SK-N-SH (cell line): ENCODE results near the gene CXCL3. TPM values are rescaled to one million over a fixed set of nuclear protein-coding genes. Genes with fewer than 3 reads are reported as not detected.

Experiments
- CTCF ChIA-PET: fragments of 300-600, 350-600 bp; formaldehyde crosslinking; extraction: SDS; loops from one replicate; lab custom pipeline; 2021; lab: Yijun Ruan, JAX
- POLR2A ChIA-PET: fragments of 350-600 bp; sonication (Branson Sonifier 250); formaldehyde crosslinking; extraction: SDS; loops from one replicate; lab custom pipeline; 2020; ENCODE audit warnings: antibody characterized with exemption, inconsistent platforms; lab: Yijun Ruan, JAX
- DNase-seq: peaks from one replicate; pipeline ENCODE4 v3.0.0; 2012
- H2AFZ ChIP-seq: fragments of 200-600 bp; sonication (generic); 2 replicates; pipeline ENCODE4 v1.8.1; 2016; ENCODE audit warnings: antibody characterized with exemption, mild to moderate bottlenecking, low read depth
- H3F3A ChIP-seq: fragments of 200-600 bp; sonication (generic); replicated peaks from 2 replicates; pipeline ENCODE3; 2016; ENCODE audit warnings: antibody characterized with exemption, mild to moderate bottlenecking; ENCODE audit not compliant: insufficient read depth
- H3K27ac ChIP-seq, 2 experiments: fragments of 200-500 bp in 1 of 2; fragments of 200-600 bp in 1 of 2; sonication (Bioruptor generic) in 1 of 2; sonication (generic), shearing (Covaris generic) in 1 of 2; 2 replicates each; pipeline versions ENCODE4 v1.5.1 to v1.6.1; 2014 to 2016; ENCODE audit warnings: low read depth in 2 of 2, inconsistent platforms in 1 of 2, low read length in 1 of 2, mild to moderate bottlenecking in 1 of 2, mixed read lengths in 1 of 2
- H3K27me3 ChIP-seq: fragments of 200-600 bp; sonication (generic), shearing (Covaris generic); 2 replicates; pipeline ENCODE4 v1.6.1; 2016; ENCODE audit warnings: mixed run types; ENCODE audit not compliant: insufficient read depth
- H3K36me3 ChIP-seq, 2 experiments: fragments of 200-500 bp in 1 of 2; fragments of 200-600 bp in 1 of 2; sonication (Bioruptor generic) in 1 of 2; sonication (generic) in 1 of 2; replicated peaks in 1 of 2; 2 replicates each; pipeline versions ENCODE3 to v1.5.1; 2014 to 2016; ENCODE audit warnings: low read length in 1 of 2, mild to moderate bottlenecking in 1 of 2; ENCODE audit not compliant: insufficient read depth in 2 of 2, control insufficient read depth in 1 of 2
- H3K4me1 ChIP-seq, 2 experiments: fragments of 200-500 bp in 1 of 2; fragments of 200-600 bp in 1 of 2; sonication (Bioruptor generic) in 1 of 2; sonication (generic), shearing (Covaris generic) in 1 of 2; 2 replicates each; pipeline versions ENCODE4 v1.5.1 to v1.6.1; 2014 to 2016; ENCODE audit warnings: low read depth in 1 of 2, low read length in 1 of 2, mixed run types in 1 of 2; ENCODE audit not compliant: insufficient read depth in 2 of 2, control insufficient read depth in 1 of 2
- H3K4me2 ChIP-seq: fragments of 200-600 bp; sonication (generic), shearing (Covaris generic); 2 replicates; pipeline ENCODE4 v1.6.1; 2017; ENCODE audit warnings: mixed run types
- H3K4me3 ChIP-seq, 2 experiments: fragments of 200-500 bp in 1 of 2; fragments of 200-600 bp in 1 of 2; sonication (Bioruptor generic) in 1 of 2; sonication (generic), shearing (Covaris generic) in 1 of 2; 2 replicates each; pipeline versions ENCODE4 v1.5.1 to v1.8.1; 2014 to 2016; ENCODE audit warnings: low read depth in 2 of 2, inconsistent platforms in 1 of 2, low read length in 1 of 2, mild to moderate bottlenecking in 1 of 2, mixed read lengths in 1 of 2, moderate library complexity in 1 of 2
- H3K79me2 ChIP-seq: fragments of 200-600 bp; sonication (generic); 2 replicates; pipeline ENCODE4 v1.8.1; 2017; ENCODE audit warnings: mild to moderate bottlenecking; ENCODE audit not compliant: insufficient read depth
- H3K9ac ChIP-seq: fragments of 200-600 bp; sonication (generic); 2 replicates; pipeline ENCODE4 v1.6.1; 2017; ENCODE audit warnings: mixed run types
- H3K9me2 ChIP-seq: fragments of 200-600 bp; sonication (generic); 2 replicates; pipeline ENCODE4 v1.6.1; 2017; ENCODE audit warnings: mixed run types
- H3K9me3 ChIP-seq: fragments of 200-600 bp; sonication (generic); 2 replicates; pipeline ENCODE4 v1.6.1; 2017; ENCODE audit warnings: mixed run types, mild to moderate bottlenecking, moderate library complexity
- H4K20me1 ChIP-seq: fragments of 200-600 bp; sonication (generic); 2 replicates; pipeline ENCODE4 v1.6.1; 2017; ENCODE audit warnings: mild to moderate bottlenecking, mixed run types; ENCODE audit not compliant: insufficient read depth
- CHD2 ChIP-seq: fragments of 150-350 bp; IDR thresholded peaks from 2 replicates; pipeline ENCODE4 v1.6.1; 2018; ENCODE audit warnings: low read length; ENCODE audit not compliant: partially characterized antibody
- ELF1 ChIP-seq: IDR thresholded peaks from 2 replicates; pipeline ENCODE4 v1.4.0; 2012
- EZH2phosphoT487 ChIP-seq: fragments of 200-600 bp; sonication (generic); IDR thresholded peaks from 2 replicates; pipeline ENCODE4 v1.6.1; 2017; ENCODE audit warnings: low read depth, mixed run types, mild to moderate bottlenecking, antibody characterized with exemption, moderate library complexity, borderline replicate concordance
- FOSL2 ChIP-seq: IDR thresholded peaks from 2 replicates; pipeline ENCODE4 v1.4.0; 2012; ENCODE audit warnings: low read depth, mild to moderate bottlenecking, moderate library complexity, borderline replicate concordance
- FOXJ3 ChIP-seq: sonication (generic); formaldehyde crosslinking; IDR thresholded peaks from 2 replicates; pipeline ENCODE4 v1.5.1; 2020; ENCODE audit warnings: mild to moderate bottlenecking, missing genetic modification reagents
- FOXM1 ChIP-seq: IDR thresholded peaks from 2 replicates; pipeline ENCODE4 v1.4.0; 2012; ENCODE audit warnings: low read depth, mild to moderate bottlenecking
- GABPA ChIP-seq: IDR thresholded peaks from 2 replicates; pipeline ENCODE4 v1.4.0; 2012; ENCODE audit warnings: low read depth, mild to moderate bottlenecking
- JUND ChIP-seq: IDR thresholded peaks from 2 replicates; pipeline ENCODE4 v1.4.0; 2012
- MXI1 ChIP-seq: IDR thresholded peaks from 2 replicates; pipeline ENCODE4 v1.6.1; 2012; ENCODE audit warnings: mild to moderate bottlenecking, low read depth, low read length, improper control_type of control experiment
- NFIC ChIP-seq: IDR thresholded peaks from 2 replicates; pipeline ENCODE4 v1.4.0; 2012; ENCODE audit warnings: borderline replicate concordance
- POLR2AphosphoS5 ChIP-seq: IDR thresholded peaks from 2 replicates; pipeline ENCODE4 v1.6.1; 2012; ENCODE audit warnings: low read depth, low read length
- RAD21 ChIP-seq: IDR thresholded peaks from 2 replicates; pipeline ENCODE4 v1.6.1; 2012; ENCODE audit warnings: mild to moderate bottlenecking, low read length
- RCOR1 ChIP-seq: fragments of 150-350 bp; IDR thresholded peaks from 2 replicates; pipeline ENCODE4 v1.6.1; 2017; ENCODE audit warnings: antibody characterized with exemption, low read length
- RFX5 ChIP-seq: IDR thresholded peaks from 2 replicates; pipeline ENCODE4 v1.6.1; 2012; ENCODE audit warnings: mild to moderate bottlenecking, improper control_type of control experiment, low read length
- RXRA ChIP-seq: IDR thresholded peaks from 2 replicates; pipeline ENCODE4 v1.4.0; 2012; ENCODE audit warnings: low read depth, mild to moderate bottlenecking, borderline replicate concordance
- SIN3A ChIP-seq: IDR thresholded peaks from 2 replicates; pipeline ENCODE4 v1.6.1; 2012; ENCODE audit warnings: low read depth, mild to moderate bottlenecking, low read length, moderate library complexity, borderline replicate concordance
- SMC3 ChIP-seq: IDR thresholded peaks from 2 replicates; pipeline ENCODE4 v1.6.1; 2012; ENCODE audit warnings: low read depth, low read length, improper control_type of control experiment
- TAF1 ChIP-seq: IDR thresholded peaks from 2 replicates; pipeline ENCODE4 v1.6.1; 2012; ENCODE audit warnings: low read depth, mild to moderate bottlenecking, low read length, moderate library complexity, borderline replicate concordance
- YY1 ChIP-seq: IDR thresholded peaks from 2 replicates; pipeline ENCODE4 v1.4.0; 2012; ENCODE audit warnings: low read depth, mild to moderate bottlenecking
- WGBS: methylation state at CpG from one replicate; pipeline ENCODE4 v1.1.6; 2017; ENCODE audit warnings: low lambda C conversion rate; 5-methylcytosine and 5-hydroxymethylcytosine counted together
- polyA plus RNA-seq, 3 experiments: library from polyadenylated mRNA; depleted of rRNA; stranded (reverse); fragments of >200 nt; gene quantifications; 2 replicates each; pipeline ENCODE4 v1.2.3, GENCODE V29; 2012
- TF ChIP-seq, protein P1 (sequence below): IDR thresholded peaks from 2 replicates; pipeline ENCODE4 v1.4.0; 2012; ENCODE audit warnings: low read depth
- TF ChIP-seq, protein P2 (sequence below): fragments of 150-350 bp; IDR thresholded peaks from 2 replicates; pipeline ENCODE4 v1.6.1; 2017; ENCODE audit warnings: antibody characterized with exemption, low read length, low read depth, borderline replicate concordance
- TF ChIP-seq, protein P3 (sequence below): fragments of 150-350 bp; IDR thresholded peaks from 2 replicates; pipeline ENCODE4 v1.6.1; 2016; ENCODE audit warnings: mild to moderate bottlenecking, low read depth, low read length

CXCL3 gene
- polyA plus RNA-seq, 1 of the 3 experiments (the other 2 are of a cell fraction), result 0.31 TPM

DNA sequence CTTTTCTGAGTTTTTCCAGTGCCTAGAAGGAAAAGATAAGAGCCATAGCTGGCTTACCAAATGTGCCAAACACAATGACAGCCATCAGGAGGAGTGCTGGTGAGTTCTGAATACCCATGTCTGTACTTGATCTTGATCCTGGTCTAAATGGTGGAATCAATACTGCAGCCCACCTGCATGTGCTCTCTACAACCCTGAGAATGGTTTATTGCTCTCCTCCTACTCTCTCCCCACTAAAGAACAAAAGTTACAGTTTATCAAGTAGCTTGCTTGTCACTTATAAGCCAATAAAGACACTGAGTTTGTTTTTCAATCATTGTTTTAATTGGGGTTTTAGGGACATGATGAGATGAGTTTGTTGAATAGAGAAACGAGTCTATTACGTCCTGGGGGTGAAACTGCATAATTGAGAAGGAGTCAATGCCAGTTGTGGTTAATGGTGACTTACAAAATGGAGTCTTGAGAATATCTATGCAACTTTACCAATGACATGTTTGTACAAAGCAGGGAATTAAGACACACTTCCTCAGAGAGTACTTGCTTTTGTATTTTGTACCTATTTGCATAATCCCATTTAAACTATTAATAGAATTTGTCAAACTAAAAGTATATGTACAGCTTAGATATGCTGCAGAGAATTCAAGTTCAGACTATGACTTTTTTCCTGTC, 20.8 kb upstream of the CXCL3 start:
- no peak overlapping the region for H3K4me2 ChIP-seq
- H3K9me3 ChIP-seq, result no peaks in the 10 kb centered on the region
- TF ChIP-seq JUND, result no peak
- no peak for TF ChIP-seq SIN3A
- TF ChIP-seq FOXJ3 (CRISPR knock-in tag), result no peak
- no peak for TF ChIP-seq MXI1
- no peak for TF ChIP-seq GABPA
- TF ChIP-seq EZH2phosphoT487, result no peak
- TF ChIP-seq TAF1, result no peak
- TF ChIP-seq POLR2AphosphoS5, result no peak
- no peak for TF ChIP-seq FOXM1
- TF ChIP-seq, protein P1, sequence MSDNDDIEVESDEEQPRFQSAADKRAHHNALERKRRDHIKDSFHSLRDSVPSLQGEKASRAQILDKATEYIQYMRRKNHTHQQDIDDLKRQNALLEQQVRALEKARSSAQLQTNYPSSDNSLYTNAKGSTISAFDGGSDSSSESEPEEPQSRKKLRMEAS, result no peak
- TF ChIP-seq RXRA, result no peak
- no peak for TF ChIP-seq SMC3
- TF ChIP-seq ELF1, result no peak
- TF ChIP-seq RCOR1, result no peak
- TF ChIP-seq YY1, result no peak
- no peak for TF ChIP-seq RAD21
- TF ChIP-seq CHD2, result no peak
- no peak for TF ChIP-seq FOSL2
- TF ChIP-seq, protein P2, sequence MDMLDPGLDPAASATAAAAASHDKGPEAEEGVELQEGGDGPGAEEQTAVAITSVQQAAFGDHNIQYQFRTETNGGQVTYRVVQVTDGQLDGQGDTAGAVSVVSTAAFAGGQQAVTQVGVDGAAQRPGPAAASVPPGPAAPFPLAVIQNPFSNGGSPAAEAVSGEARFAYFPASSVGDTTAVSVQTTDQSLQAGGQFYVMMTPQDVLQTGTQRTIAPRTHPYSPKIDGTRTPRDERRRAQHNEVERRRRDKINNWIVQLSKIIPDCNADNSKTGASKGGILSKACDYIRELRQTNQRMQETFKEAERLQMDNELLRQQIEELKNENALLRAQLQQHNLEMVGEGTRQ, result no peak
- H4K20me1 ChIP-seq, result no peaks in the 10 kb centered on the region
- no peak for DNase-seq
- H2AFZ ChIP-seq, result no peak overlapping the region
- no peaks in the 10 kb centered on the region; a peak in 1 of 4 replicates for H3K4me1 ChIP-seq
- CTCF ChIA-PET, result no interaction called here
- no peaks in the 10 kb centered on the region for H3K9me2 ChIP-seq
- POLR2A ChIA-PET, result no interaction called here
- no peaks in the 10 kb centered on the region for H3K36me3 ChIP-seq
- no peaks in the 10 kb centered on the region for H3K79me2 ChIP-seq
- 3% methylated on average over 2 of the region's 2 CpGs for whole genome bisulfite sequencing
- H3K4me3 ChIP-seq, result no peak overlapping the region
- no peak overlapping the region for H3K9ac ChIP-seq
- H3F3A ChIP-seq, result no peaks in the 10 kb centered on the region
- no peak overlapping the region for H3K27ac ChIP-seq
- no peaks in the 10 kb centered on the region; the same call in 1 of the 2 replicates for H3K27me3 ChIP-seq

DNA sequence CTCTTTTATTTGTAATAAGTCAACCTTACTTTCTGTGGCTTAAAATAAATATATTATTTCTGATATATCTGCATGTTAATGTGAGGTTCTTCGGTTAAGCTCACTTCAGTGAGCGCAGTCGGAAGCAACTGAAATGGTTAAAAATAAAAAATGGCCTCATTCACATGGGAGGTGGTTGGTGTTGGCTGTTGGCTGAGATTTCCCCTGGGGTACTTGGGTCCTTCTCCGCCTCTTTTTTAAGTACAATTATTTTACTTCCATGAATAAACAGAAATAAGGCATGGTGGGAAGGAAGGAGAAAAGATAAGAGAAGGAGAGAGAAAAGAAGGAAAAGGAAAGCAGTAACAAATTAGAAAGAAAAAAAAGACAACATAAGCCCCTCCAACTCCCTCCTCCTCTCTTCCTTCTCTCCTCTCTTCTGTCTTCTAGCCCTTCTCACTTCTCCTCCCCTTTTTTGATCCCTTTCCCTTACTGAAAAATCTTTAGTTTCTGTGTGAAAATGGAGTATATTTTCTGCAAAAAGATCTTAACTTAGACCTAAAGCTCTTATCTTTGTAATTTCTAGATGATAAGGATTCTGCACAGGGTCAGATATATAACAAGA, 19.7 kb upstream of the CXCL3 start:
- no peaks in the 10 kb centered on the region for H3K36me3 ChIP-seq
- DNase-seq, result no peak
- no peaks in the 10 kb centered on the region for H4K20me1 ChIP-seq
- H3K4me2 ChIP-seq, result no peak overlapping the region
- H3F3A ChIP-seq, result no peaks in the 10 kb centered on the region
- no peak overlapping the region for H3K27ac ChIP-seq
- ChIA-PET CTCF (interaction anchor here (0.6 kb wide), 1 partner anchor 52 kb away, joined by 4 read pairs; no protein-coding TSS in a partner anchor), POLR2A (no interaction called here)
- H3K4me3 ChIP-seq, result no peak overlapping the region
- H3K27me3 ChIP-seq, result no peaks in the 10 kb centered on the region; the same call in 1 of the 2 replicates
- no peak overlapping the region for H3K9ac ChIP-seq
- H3K79me2 ChIP-seq, result no peaks in the 10 kb centered on the region
- no peaks in the 10 kb centered on the region for H3K9me3 ChIP-seq
- H3K9me2 ChIP-seq, result no peaks in the 10 kb centered on the region
- WGBS, result 31% methylated on average over 4 of the region's 4 CpGs
- no peak for TF ChIP-seq NFIC
- no peak for TF ChIP-seq GABPA
- no peak for TF ChIP-seq MXI1
- no peak for TF ChIP-seq TAF1
- TF ChIP-seq ELF1, result no peak
- TF ChIP-seq, protein P3, sequence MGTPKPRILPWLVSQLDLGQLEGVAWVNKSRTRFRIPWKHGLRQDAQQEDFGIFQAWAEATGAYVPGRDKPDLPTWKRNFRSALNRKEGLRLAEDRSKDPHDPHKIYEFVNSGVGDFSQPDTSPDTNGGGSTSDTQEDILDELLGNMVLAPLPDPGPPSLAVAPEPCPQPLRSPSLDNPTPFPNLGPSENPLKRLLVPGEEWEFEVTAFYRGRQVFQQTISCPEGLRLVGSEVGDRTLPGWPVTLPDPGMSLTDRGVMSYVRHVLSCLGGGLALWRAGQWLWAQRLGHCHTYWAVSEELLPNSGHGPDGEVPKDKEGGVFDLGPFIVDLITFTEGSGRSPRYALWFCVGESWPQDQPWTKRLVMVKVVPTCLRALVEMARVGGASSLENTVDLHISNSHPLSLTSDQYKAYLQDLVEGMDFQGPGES, result no peak
- TF ChIP-seq, protein P2, result no peak
- TF ChIP-seq RFX5, result no peak
- H3K4me1 ChIP-seq, result no peaks in the 10 kb centered on the region; a peak in 1 of 4 replicates
- H2AFZ ChIP-seq, result no peak overlapping the region
